HEK293 (cell line): ENCODE data around the gene SYT2.
A peak's percentile ranks its signal among the peaks of the same experiment; 100 is the strongest.
"Not testable (repeated sequence)": the region's sequence is repeated elsewhere in the genome, so short reads cannot be mapped to it uniquely, and the experiment has no call there.

Experiments used
- CTCF ChIA-PET: fragments of 350-600 bp; formaldehyde crosslinking; extraction: SDS; loops from one replicate; lab custom pipeline; 2021; ENCODE audit warnings: antibody characterized with exemption; lab: Yijun Ruan, JAX
- POLR2A ChIA-PET: fragments of 300-600 bp; formaldehyde crosslinking; extraction: SDS; loops from one replicate; lab custom pipeline; 2020; ENCODE audit warnings: antibody characterized with exemption, inconsistent platforms; lab: Yijun Ruan, JAX
- H3K27ac ChIP-seq: fragments of 200-500 bp; sonication (Bioruptor generic); 2 replicates; pipeline ENCODE4 v1.5.1; 2014; ENCODE audit warnings: low read depth, low read length, control low read depth, inconsistent platforms; ENCODE audit errors: extremely low read depth
- H3K36me3 ChIP-seq, 2 experiments: fragments of 200-500 bp in 1 of 2; sonication (Bioruptor generic) in 1 of 2; 1 replicate in 1 of 2; 2 replicates in 1 of 2; pipeline ENCODE4 v1.5.1; 2014 to 2017; ENCODE audit warnings: inconsistent platforms in 2 of 2, low read length in 2 of 2; ENCODE audit not compliant: control insufficient read depth in 2 of 2, insufficient read depth in 1 of 2
- H3K4me1 ChIP-seq: fragments of 200-500 bp; sonication (Bioruptor generic); 2 replicates; pipeline ENCODE4 v1.5.1; 2014; ENCODE audit warnings: mild to moderate bottlenecking, low read length, inconsistent platforms; ENCODE audit not compliant: control insufficient read depth, insufficient read depth
- H3K4me3 ChIP-seq: 2 replicates; pipeline ENCODE4 v1.5.1; 2011; ENCODE audit warnings: low read depth, mild to moderate bottlenecking, control low read depth, low read length, moderate library complexity
- H3K9me3 ChIP-seq: fragments of 200-500 bp; sonication (Bioruptor generic); 2 replicates; pipeline ENCODE4 v1.5.1; 2014; ENCODE audit warnings: low read depth, low read length, inconsistent platforms; ENCODE audit not compliant: control insufficient read depth, insufficient read depth
- KLF10 ChIP-seq: fragments of 450-650 bp; IDR thresholded peaks from 2 replicates; pipeline ENCODE4 v1.5.1; 2018; ENCODE audit warnings: missing biosample characterization, mild to moderate bottlenecking, missing genetic modification characterization
- KLF7 ChIP-seq: fragments of 450-650 bp; formaldehyde crosslinking; IDR thresholded peaks from 2 replicates; pipeline ENCODE4 v1.5.1; 2016; ENCODE audit warnings: missing biosample characterization, missing genetic modification characterization, borderline replicate concordance
- MYNN ChIP-seq: fragments of 450-650 bp; formaldehyde crosslinking; IDR thresholded peaks from 2 replicates; pipeline ENCODE4 v1.5.1; 2016; ENCODE audit warnings: missing biosample characterization, missing genetic modification characterization, borderline replicate concordance
- YY1 ChIP-seq: fragments of 450-650 bp; formaldehyde crosslinking; IDR thresholded peaks from 2 replicates; pipeline ENCODE4 v1.5.1; 2018; ENCODE audit warnings: missing biosample characterization, missing genetic modification characterization
- ZBTB20 ChIP-seq: fragments of 450-650 bp; formaldehyde crosslinking; IDR thresholded peaks from 2 replicates; pipeline ENCODE4 v1.5.1; 2016; ENCODE audit warnings: missing biosample characterization, missing genetic modification characterization
- ZBTB8A ChIP-seq: fragments of 450-650 bp; formaldehyde crosslinking; IDR thresholded peaks from 2 replicates; pipeline ENCODE4 v1.5.1; 2016; ENCODE audit warnings: missing biosample characterization, missing genetic modification characterization
- ZFP3 ChIP-seq: fragments of 450-650 bp; formaldehyde crosslinking; IDR thresholded peaks from 2 replicates; pipeline ENCODE4 v1.5.1; 2016; ENCODE audit warnings: low read depth, missing biosample characterization, missing genetic modification characterization
- ZNF114 ChIP-seq: fragments of 450-650 bp; formaldehyde crosslinking; IDR thresholded peaks from 2 replicates; pipeline ENCODE4 v1.5.0; 2017; ENCODE audit warnings: missing biosample characterization, missing genetic modification characterization
- ZNF146 ChIP-seq: fragments of 450-650 bp; formaldehyde crosslinking; IDR thresholded peaks from 2 replicates; pipeline ENCODE4 v1.5.1; 2016; ENCODE audit warnings: missing biosample characterization, missing genetic modification characterization
- ZNF174 ChIP-seq: fragments of 450-650 bp; formaldehyde crosslinking; IDR thresholded peaks from 2 replicates; pipeline ENCODE4 v1.5.0; 2017; ENCODE audit warnings: missing biosample characterization, mild to moderate bottlenecking, missing genetic modification characterization
- ZNF175 ChIP-seq: fragments of 450-650 bp; formaldehyde crosslinking; IDR thresholded peaks from 2 replicates; pipeline ENCODE4 v1.5.1; 2016; ENCODE audit warnings: missing biosample characterization, missing genetic modification characterization
- ZNF202 ChIP-seq: fragments of 450-650 bp; formaldehyde crosslinking; IDR thresholded peaks from 2 replicates; pipeline ENCODE4 v1.5.1; 2016; ENCODE audit warnings: missing biosample characterization, missing genetic modification characterization, borderline replicate concordance
- ZNF211 ChIP-seq: fragments of 450-650 bp; formaldehyde crosslinking; IDR thresholded peaks from 2 replicates; pipeline ENCODE4 v1.5.1; 2016; ENCODE audit warnings: low read depth, missing biosample characterization, missing genetic modification characterization
- ZNF23 ChIP-seq: fragments of 450-650 bp; formaldehyde crosslinking; IDR thresholded peaks from 2 replicates; pipeline ENCODE4 v1.5.1; 2016; ENCODE audit warnings: missing biosample characterization, missing genetic modification characterization, borderline replicate concordance
- ZNF26 ChIP-seq: fragments of 450-650 bp; formaldehyde crosslinking; IDR thresholded peaks from 2 replicates; pipeline ENCODE4 v1.5.1; 2016; ENCODE audit warnings: missing biosample characterization, missing genetic modification characterization
- ZNF324 ChIP-seq: fragments of 450-650 bp; formaldehyde crosslinking; IDR thresholded peaks from 2 replicates; pipeline ENCODE4 v1.5.1; 2016; ENCODE audit warnings: missing biosample characterization, missing genetic modification characterization
- ZNF529 ChIP-seq: fragments of 450-650 bp; formaldehyde crosslinking; IDR thresholded peaks from 2 replicates; pipeline ENCODE4 v1.5.1; 2017; ENCODE audit warnings: missing genetic modification characterization, missing biosample characterization; ENCODE audit not compliant: insufficient replicate concordance
- ZNF571 ChIP-seq: fragments of 450-650 bp; formaldehyde crosslinking; IDR thresholded peaks from 2 replicates; pipeline ENCODE4 v1.5.0; 2017; ENCODE audit warnings: missing biosample characterization, missing genetic modification characterization
- ZNF580 ChIP-seq: fragments of 450-650 bp; formaldehyde crosslinking; IDR thresholded peaks from 2 replicates; pipeline ENCODE4 v1.5.1; 2016; ENCODE audit warnings: missing biosample characterization, missing genetic modification characterization
- ZNF791 ChIP-seq: fragments of 450-650 bp; formaldehyde crosslinking; IDR thresholded peaks from 2 replicates; pipeline ENCODE4 v1.5.1; 2016; ENCODE audit warnings: missing biosample characterization, missing genetic modification characterization
- TF ChIP-seq, protein P1 (sequence below): fragments of 450-650 bp; formaldehyde crosslinking; IDR thresholded peaks from 2 replicates; pipeline ENCODE4 v1.5.1; 2016; ENCODE audit warnings: missing biosample characterization, missing genetic modification characterization

SYT2 gene

GRCh38 chr1:202745323-202745888 is 35.2 kb upstream of the SYT2 start:
- CTCF ChIA-PET = interaction anchor here (0.9 to 1.1 kb wide), 2 partner anchors 17 to 158 kb away, joined by 3 to 5 read pairs; no protein-coding TSS in a partner anchor
- POLR2A ChIA-PET = no interaction called here
- Histone ChIP-seq H3K4me3 (no peak overlapping the region), H3K9me3 (no peaks in the 10 kb centered on the region), H3K36me3 (peaks cover 52 to 90% of the 10 kb centered on the region in 2 experiments), H3K4me1 (no peaks in the 10 kb centered on the region), H3K27ac (no peak overlapping the region)
- TF ChIP-seq ZNF324 (tag by site-specific recombination) = no peak
- no peak for TF ChIP-seq ZBTB8A (tag by site-specific recombination)
- TF ChIP-seq KLF7 (tag by site-specific recombination) = no peak
- no peak for TF ChIP-seq ZNF529 (tag by site-specific recombination)
- TF ChIP-seq ZNF791 (tag by site-specific recombination) = no peak
- TF ChIP-seq YY1 = no peak
- TF ChIP-seq KLF10 = no peak
- no peak for TF ChIP-seq ZNF26 (tag by site-specific recombination)
- no peak for TF ChIP-seq ZNF571 (tag by site-specific recombination)
- TF ChIP-seq ZNF175 (tag by site-specific recombination) = no peak
- no peak for TF ChIP-seq ZFP3 (tag by site-specific recombination)
- TF ChIP-seq ZNF23 (tag by site-specific recombination) = no peak
- TF ChIP-seq ZNF174 = no peak
- TF ChIP-seq, protein P1, sequence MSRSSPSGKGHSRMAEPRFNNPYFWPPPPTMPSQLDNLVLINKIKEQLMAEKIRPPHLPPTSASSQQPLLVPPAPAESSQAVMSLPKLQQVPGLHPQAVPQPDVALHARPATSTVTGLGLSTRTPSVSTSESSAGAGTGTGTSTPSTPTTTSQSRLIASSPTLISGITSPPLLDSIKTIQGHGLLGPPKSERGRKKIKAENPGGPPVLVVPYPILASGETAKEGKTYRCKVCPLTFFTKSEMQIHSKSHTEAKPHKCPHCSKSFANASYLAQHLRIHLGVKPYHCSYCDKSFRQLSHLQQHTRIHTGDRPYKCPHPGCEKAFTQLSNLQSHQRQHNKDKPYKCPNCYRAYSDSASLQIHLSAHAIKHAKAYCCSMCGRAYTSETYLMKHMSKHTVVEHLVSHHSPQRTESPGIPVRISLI (tag by site-specific recombination) = no peak
- TF ChIP-seq ZBTB20 = no peak
- no peak for TF ChIP-seq ZNF202 (tag by site-specific recombination)
- no peak for TF ChIP-seq MYNN (tag by site-specific recombination)
- no peak for TF ChIP-seq ZNF114 (tag by site-specific recombination)
- no peak for TF ChIP-seq ZNF211 (tag by site-specific recombination)

- H3K4me1 ChIP-seq, H3K27ac ChIP-seq, H3K4me3 ChIP-seq, H3K9me3 ChIP-seq: not testable (repeated sequence)
- H3K36me3 ChIP-seq = peaks cover 45 to 84% of the 10 kb centered on the region in 2 experiments
- peak; percentile 98 for TF ChIP-seq ZNF146 (tag by site-specific recombination)
- TF ChIP-seq ZNF580 (tag by site-specific recombination) = 0 out of 2 replicates have a peak, but pooled peaks have one; percentile 52
- ChIA-PET CTCF (interaction anchor here (0.9 to 1.1 kb wide), 2 partner anchors 18 to 157 kb away, joined by 3 to 5 read pairs; no protein-coding TSS in a partner anchor), POLR2A (interaction anchor here (0.6 kb wide), 1 partner anchor 183 kb away, joined by 4 read pairs; no protein-coding TSS in a partner anchor)
These were observed 34.5 kb upstream of the SYT2 start for GRCh38 chr1:202744770-202745169.
